ENCODE results near the gene TBX1. TPM values are rescaled to one million over a fixed set of nuclear protein-coding genes. Genes with fewer than 3 reads are reported as not detected.

The TBX1 gene
- polyA plus RNA-seq (ENCODE audit: insufficient read length), result 0.42 TPM
- long read RNA-seq, donor 1, result 0 reads
- long read RNA-seq, donor 2, result 0 reads
- long read RNA-seq, donor 3, result 0 reads
- long read RNA-seq, donor 4, result 0 reads
- long read RNA-seq, donor 5, result 0 reads
- long read RNA-seq, donor 6, result 0 reads
- long read RNA-seq, donor 7, result 0 reads
- long read RNA-seq, donor 8, result 0 reads

GRCh38 chr22:19760058-19760950, at the start of gene TBX1:
Gene TBX1, plus strand, starts transcription at chr22:19760778. Its CDS starts 66 bp downstream, at chr22:19760844.
- no peak for DNase-seq

DNA sequence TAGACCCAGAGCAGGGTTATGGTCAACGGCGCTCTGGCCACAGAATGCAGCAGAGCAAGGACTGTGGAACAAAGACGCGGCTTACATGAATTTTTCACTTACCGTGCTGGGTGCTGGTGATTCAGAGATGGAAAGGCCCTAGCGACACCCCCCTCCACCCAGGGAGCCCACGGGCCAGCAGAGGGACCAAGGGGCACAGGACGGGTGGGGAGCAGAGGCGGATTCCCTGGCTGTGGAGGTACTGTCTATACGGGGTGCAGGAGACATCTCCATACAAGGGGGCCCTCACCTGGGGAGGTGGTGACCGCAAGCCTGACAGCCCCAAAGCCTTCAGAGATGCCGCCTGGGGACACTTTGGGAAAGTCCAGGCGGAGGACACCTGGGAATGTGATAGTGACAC, 47.3 kb upstream of the TBX1 start:
- DNase-seq, result no peak

- no peak for DNase-seq
These were observed 46.8 kb upstream of the TBX1 start for GRCh38 chr22:19713650-19714311.

DNA sequence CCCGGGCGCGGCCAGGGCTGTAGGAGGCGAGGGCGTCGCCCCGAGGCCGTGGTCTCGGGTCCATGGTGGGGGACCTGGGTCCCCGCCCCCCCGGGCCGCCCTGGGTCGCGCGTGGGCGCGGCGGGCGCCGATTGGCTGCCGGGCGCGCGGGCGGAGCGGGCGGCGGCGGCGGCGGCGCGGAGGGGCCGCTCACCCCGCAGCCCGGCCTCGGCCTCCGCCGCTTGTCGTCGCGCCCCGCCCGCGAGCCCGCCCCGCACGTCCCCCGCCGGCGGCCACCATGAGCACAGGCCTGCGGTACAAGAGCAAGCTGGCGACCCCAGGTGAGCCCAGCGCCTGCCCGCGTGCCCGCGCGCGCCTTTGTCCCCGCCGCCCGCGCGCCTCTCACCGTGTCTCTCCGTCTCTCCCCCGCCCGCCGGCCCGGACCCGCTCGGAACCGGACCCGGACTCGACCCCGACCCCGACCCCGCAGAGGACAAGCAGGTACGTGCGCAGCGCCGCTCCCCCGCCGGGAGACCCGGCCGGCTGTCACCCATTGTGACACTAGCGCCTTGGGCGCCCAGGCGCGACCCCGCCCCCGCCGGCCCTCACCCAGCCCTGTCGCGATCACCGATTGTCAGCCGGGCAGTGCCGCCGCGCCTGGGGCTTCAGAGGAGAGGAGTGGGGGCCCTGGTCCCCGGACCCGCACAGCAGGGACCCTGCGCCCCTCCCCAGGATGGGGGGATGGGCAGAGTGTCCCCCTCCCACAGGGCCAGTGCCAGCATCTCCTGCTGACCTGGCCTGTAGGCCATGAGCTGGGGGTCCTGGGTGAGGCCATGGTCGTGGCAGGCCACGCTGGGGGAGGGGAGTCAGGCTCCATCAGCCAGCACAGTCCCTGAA, 46.0 kb upstream of the TBX1 start, which contains the start of gene SEPTIN5:
SEPTIN5 (plus strand) TSS at position 192 of the 876 bp plus-strand sequence; CDS start at position 278, 86 bp downstream.
- no peak for DNase-seq

- no peak for DNase-seq
These were observed 45.2 kb upstream of the TBX1 start for GRCh38 chr22:19715188-19715930.

GRCh38 chr22:19716041-19716828, 44.3 kb upstream of the TBX1 start:
- no peak for DNase-seq

- DNase-seq, result no peak
These were observed 43.8 kb upstream of the TBX1 start for GRCh38 chr22:19716829-19717105.

- no peak for DNase-seq
These were observed 43.4 kb upstream of the TBX1 start for GRCh38 chr22:19717181-19717580.

GRCh38 chr22:19717691-19718455, 42.7 kb upstream of the TBX1 start:
- peak; percentile 65 for DNase-seq

GRCh38 chr22:19718456-19719049, 42.0 kb upstream of the TBX1 start:
- no peak for DNase-seq

GRCh38 chr22:19719050-19719482, 41.5 kb upstream of the TBX1 start:
- no peak for DNase-seq

GRCh38 chr22:19719488-19720021, 41.0 kb upstream of the TBX1 start:
- DNase-seq, result no peak

DNA sequence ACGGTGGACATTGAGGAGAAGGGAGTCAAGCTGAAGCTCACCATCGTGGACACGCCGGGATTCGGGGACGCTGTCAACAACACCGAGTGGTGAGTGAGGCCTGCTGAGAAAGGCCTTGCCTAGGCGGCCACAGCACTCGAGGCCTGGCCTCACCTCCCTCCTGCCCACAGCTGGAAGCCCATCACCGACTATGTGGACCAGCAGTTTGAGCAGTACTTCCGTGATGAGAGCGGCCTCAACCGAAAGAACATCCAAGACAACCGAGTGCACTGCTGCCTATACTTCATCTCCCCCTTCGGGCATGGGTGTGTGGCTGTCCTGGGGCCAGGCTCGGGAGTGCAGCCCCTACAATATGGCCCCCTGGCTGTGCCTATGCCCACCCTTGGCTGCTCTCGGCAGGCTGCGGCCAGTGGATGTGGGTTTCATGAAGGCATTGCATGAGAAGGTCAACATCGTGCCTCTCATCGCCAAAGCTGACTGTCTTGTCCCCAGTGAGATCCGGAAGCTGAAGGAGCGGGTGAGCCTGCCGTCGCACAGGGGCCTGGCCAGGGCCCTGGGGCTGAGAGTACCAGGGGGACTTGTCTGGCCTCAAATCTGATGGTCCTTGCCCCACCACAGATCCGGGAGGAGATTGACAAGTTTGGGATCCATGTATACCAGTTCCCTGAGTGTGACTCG, 40.3 kb upstream of the TBX1 start:
- no peak for DNase-seq

DNA sequence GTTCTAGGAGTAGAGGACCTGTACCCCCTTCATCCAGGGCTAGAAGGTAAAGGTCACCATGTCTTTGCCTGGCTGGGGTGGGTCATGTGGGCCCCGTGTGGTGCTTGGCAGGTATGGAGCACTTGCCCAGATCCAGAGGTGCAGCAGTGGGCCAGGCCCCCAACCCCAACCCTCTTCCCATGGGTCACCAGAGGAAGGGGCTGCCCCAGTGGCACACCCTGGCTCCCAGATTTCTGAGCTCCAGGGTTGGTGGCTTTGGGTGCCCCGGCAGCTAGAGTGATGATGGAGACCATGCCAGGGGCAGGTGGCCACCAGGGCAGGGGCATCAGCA, 39.6 kb upstream of the TBX1 start:
- no peak for DNase-seq

- no peak for DNase-seq
These were observed 39.0 kb upstream of the TBX1 start for GRCh38 chr22:19721330-19722177.

- no peak for DNase-seq
These were observed 38.2 kb upstream of the TBX1 start for GRCh38 chr22:19722178-19722981.

- no peak for DNase-seq
These were observed 37.7 kb upstream of the TBX1 start for GRCh38 chr22:19722982-19723231.

All from left kidney (tissue), 8 donors.